ENCODE measurements around the gene TELO2.
"Not testable (repeated sequence)": the region's sequence is repeated elsewhere in the genome, so short reads cannot be mapped to it uniquely, and the experiment has no call there.

Gene TELO2

GRCh38 chr16:1475552-1476114, 17.5 kb upstream of the TELO2 start:
- DNase-seq (ENCODE audit: low read depth in 2 of 3, low spot score in 1 of 3): no peak

GRCh38 chr16:1477033-1477432, 16.1 kb upstream of the TELO2 start:
- no peak for DNase-seq (ENCODE audit: low read depth in 2 of 3, low spot score in 1 of 3)

- not testable (repeated sequence) for DNase-seq (ENCODE audit: low read depth in 2 of 3, low spot score in 1 of 3)
Observed at GRCh38 chr16:1478937-1479336, 14.2 kb upstream of the TELO2 start.

GRCh38 chr16:1481906-1482835, 11.0 kb upstream of the TELO2 start:
- no peak for DNase-seq (ENCODE audit: low read depth in 2 of 3, low spot score in 1 of 3)

- no peak for DNase-seq (ENCODE audit: low read depth in 2 of 3, low spot score in 1 of 3)
Observed at GRCh38 chr16:1485847-1486496, 7.2 kb upstream of the TELO2 start.

GRCh38 chr16:1486551-1487390, 6.4 kb upstream of the TELO2 start:
- no peak for DNase-seq (ENCODE audit: low read depth in 2 of 3, low spot score in 1 of 3)

- no peak for DNase-seq (ENCODE audit: low read depth in 2 of 3, low spot score in 1 of 3)
Observed at GRCh38 chr16:1487395-1488053, 5.6 kb upstream of the TELO2 start.

GRCh38 chr16:1488054-1488601, 5.0 kb upstream of the TELO2 start:
- DNase-seq (ENCODE audit: low read depth in 2 of 3, low spot score in 1 of 3): no peak

- no peak for DNase-seq (ENCODE audit: low read depth in 2 of 3, low spot score in 1 of 3)
Observed at GRCh38 chr16:1488619-1489018, 4.5 kb upstream of the TELO2 start, which contains the start of gene PTX4. Gene PTX4 (minus strand): TSS chr16:1488944. CDS start chr16:1488909, 35 bp downstream.

- no peak for DNase-seq (ENCODE audit: low read depth in 2 of 3, low spot score in 1 of 3)
Observed at GRCh38 chr16:1489077-1489476, 4.1 kb upstream of the TELO2 start.

GRCh38 chr16:1491327-1491726, 1.8 kb upstream of the TELO2 start:
- no peak for DNase-seq (ENCODE audit: low read depth in 2 of 3, low spot score in 1 of 3)

- DNase-seq (ENCODE audit: low read depth in 2 of 3, low spot score in 1 of 3): no peak
Observed at GRCh38 chr16:1492082-1492922, 858 bp upstream of the TELO2 start.

GRCh38 chr16:1493746-1494094, 560 bp downstream of the TELO2 start:
- DNase-seq (ENCODE audit: low read depth in 2 of 3, low spot score in 1 of 3): peak in 1 of 3 donors; percentile 12

- DNase-seq (ENCODE audit: low read depth in 2 of 3, low spot score in 1 of 3): no peak
Observed at GRCh38 chr16:1494129-1494640, 1.0 kb downstream of the TELO2 start.

- DNase-seq (ENCODE audit: low read depth in 2 of 3, low spot score in 1 of 3): no peak
Observed at GRCh38 chr16:1494711-1495110, 1.6 kb downstream of the TELO2 start.

- DNase-seq (ENCODE audit: low read depth in 2 of 3, low spot score in 1 of 3): no peak
Observed at GRCh38 chr16:1495211-1495888, 2.2 kb downstream of the TELO2 start.

GRCh38 chr16:1495889-1496262, 2.7 kb downstream of the TELO2 start:
- DNase-seq (ENCODE audit: low read depth in 2 of 3, low spot score in 1 of 3): no peak

GRCh38 chr16:1496464-1496863, 3.3 kb downstream of the TELO2 start:
- no peak for DNase-seq (ENCODE audit: low read depth in 2 of 3, low spot score in 1 of 3)
